A549 (cell line): ENCODE data around the gene BCO2. TPM values are rescaled to one million over a fixed set of nuclear protein-coding genes. Genes with fewer than 3 reads are reported as not detected.

ENCODE experiments used
- ATAC-seq, 2 experiments: fragments of 200-7000 bp in 1 of 2; fragments of >200 bp in 1 of 2; cut with Nextera tagmentation in 1 of 2; cut with Tn5 transposase in 1 of 2; 3 replicates each; pipeline versions ENCODE4 v1.8.0 to v1.9.1; 2018 to 2020; ENCODE audit warnings: mild to moderate bottlenecking in 1 of 2, moderate library complexity in 1 of 2
- CTCF ChIA-PET: fragments of 300-600 bp; sonication (Branson Sonifier 250); formaldehyde crosslinking; extraction: SDS; loops from one replicate; lab custom pipeline; 2021; ENCODE audit warnings: antibody characterized with exemption, inconsistent platforms; lab: Yijun Ruan, JAX
- POLR2A ChIA-PET: fragments of 350-600 bp; formaldehyde crosslinking; extraction: SDS; loops from one replicate; lab custom pipeline; 2021; ENCODE audit warnings: antibody characterized with exemption, inconsistent platforms; lab: Yijun Ruan, JAX
- DNase-seq, 2 experiments: peaks; one replicate each; pipeline versions ENCODE4 v3.0.0 to v3.0.0-alpha.2; 2011 to 2016; ENCODE audit warnings: low read depth in 1 of 2, low spot score in 1 of 2
- FAIRE-seq: peaks from 2 replicates; lab custom pipeline; 2011; peaks lifted over from hg19 to GRCh38; lab: Jason Lieb, UNC
- H3K27ac ChIP-seq, 2 experiments: fragments of >200 bp; sonication (Bioruptor Twin); formaldehyde crosslinking; 3 replicates each; pipeline ENCODE4 v1.5.1; 2016 to 2017
- H3K4me1 ChIP-seq: fragments of >200 bp; sonication (Bioruptor Twin); formaldehyde crosslinking; 3 replicates; pipeline ENCODE4 v1.6.1; 2016
- H3K4me2 ChIP-seq: fragments of >200 bp; sonication (Bioruptor Twin); formaldehyde crosslinking; 3 replicates; pipeline ENCODE4 v1.6.1; 2016
- H3K4me3 ChIP-seq: fragments of >200 bp; sonication (Bioruptor Twin); formaldehyde crosslinking; 3 replicates; pipeline ENCODE4 v1.5.1; 2016
- H3K9me3 ChIP-seq: fragments of >200 bp; sonication (Bioruptor Twin); formaldehyde crosslinking; 3 replicates; pipeline ENCODE4 v1.6.1; 2016
- BHLHE40 ChIP-seq: IDR thresholded peaks from 2 replicates; pipeline ENCODE4 v1.6.1; 2012; ENCODE audit warnings: low read depth, low read length, inconsistent platforms
- CBX2 ChIP-seq: fragments of 200-600 bp; sonication (generic); IDR thresholded peaks from 2 replicates; pipeline ENCODE4 v1.6.1; 2016; ENCODE audit warnings: low read depth, mild to moderate bottlenecking, borderline replicate concordance
- CEBPB ChIP-seq, 2 experiments: fragments of >200 bp in 1 of 2; sonication (Bioruptor Twin) in 1 of 2; formaldehyde crosslinking in 1 of 2; IDR thresholded peaks; 2 replicates each; pipeline ENCODE4 v1.6.1; 2012 to 2016
- E2F6 ChIP-seq: IDR thresholded peaks from 2 replicates; pipeline ENCODE4 v1.6.1; 2012; ENCODE audit warnings: low read depth, borderline replicate concordance
- EHMT2 ChIP-seq: fragments of 200-600 bp; sonication (generic); IDR thresholded peaks from 2 replicates; pipeline ENCODE4 v1.6.1; 2016; ENCODE audit warnings: antibody characterized with exemption, low read depth, mild to moderate bottlenecking, moderate library complexity
- FOSB ChIP-seq: fragments of 250-450 bp; sonication (Bioruptor Pico); IDR thresholded peaks from 2 replicates; pipeline ENCODE4 v1.5.0; 2020; ENCODE audit warnings: mild to moderate bottlenecking, moderate library complexity
- FOSL2 ChIP-seq, 2 experiments: fragments of 450-650 bp in 1 of 2; fragments of >200 bp in 1 of 2; sonication (Bioruptor Twin) in 1 of 2; formaldehyde crosslinking; IDR thresholded peaks; 2 replicates each; pipeline versions ENCODE4 v1.5.0 to v1.6.1; 2016 to 2020; ENCODE audit warnings: mild to moderate bottlenecking in 1 of 2, moderate library complexity in 1 of 2
- GATA3 ChIP-seq: IDR thresholded peaks from 2 replicates; pipeline ENCODE4 v1.6.1; 2012; ENCODE audit warnings: borderline replicate concordance
- HDAC2 ChIP-seq: fragments of 200-600 bp; sonication (generic); IDR thresholded peaks from 2 replicates; pipeline ENCODE4 v1.6.1; 2016
- JUNB ChIP-seq: fragments of >200 bp; sonication (Bioruptor Twin); formaldehyde crosslinking; IDR thresholded peaks from 2 replicates; pipeline ENCODE4 v1.6.1; 2016
- MYC ChIP-seq: IDR thresholded peaks from 2 replicates; pipeline ENCODE4 v1.6.1; 2012; ENCODE audit warnings: mild to moderate bottlenecking, inconsistent platforms, low read length, improper control_type of control experiment, borderline replicate concordance
- NFE2L2 ChIP-seq: fragments of 150-350 bp; conservative IDR thresholded peaks from 2 replicates; pipeline ENCODE4 v1.6.1; 2014; ENCODE audit warnings: low read length
- NPAS2 ChIP-seq: fragments of 250-450 bp; sonication (Bioruptor Pico); IDR thresholded peaks from 2 replicates; pipeline ENCODE4 v1.8.0; 2022; ENCODE audit warnings: mild to moderate bottlenecking, moderate library complexity, borderline replicate concordance
- PBX3 ChIP-seq: IDR thresholded peaks from 2 replicates; pipeline ENCODE4 v1.6.1; 2012
- PHF8 ChIP-seq: fragments of 200-600 bp; sonication (generic); IDR thresholded peaks from 2 replicates; pipeline ENCODE4 v1.6.1; 2016; ENCODE audit warnings: low read depth, mild to moderate bottlenecking, antibody characterized with exemption, moderate library complexity, borderline replicate concordance
- RAD21 ChIP-seq, 2 experiments: fragments of >200 bp in 1 of 2; sonication (Bioruptor Twin) in 1 of 2; formaldehyde crosslinking in 1 of 2; IDR thresholded peaks in 1 of 2; conservative IDR thresholded peaks in 1 of 2; 2 replicates in 1 of 2; 3 replicates in 1 of 2; pipeline ENCODE4 v1.6.1; 2012 to 2018; ENCODE audit warnings: inconsistent platforms in 1 of 2
- RCOR1 ChIP-seq: fragments of 150-350 bp; IDR thresholded peaks from 2 replicates; pipeline ENCODE4 v1.6.1; 2014; ENCODE audit warnings: antibody characterized with exemption, low read length, low read depth
- REST ChIP-seq: fragments of 200-600 bp; sonication (generic); IDR thresholded peaks from 2 replicates; pipeline ENCODE4 v1.6.1; 2016; ENCODE audit warnings: antibody characterized with exemption, mild to moderate bottlenecking, moderate library complexity
- WGBS: methylation state at CpG from one replicate; pipeline ENCODE4 v1.1.6; 2017; ENCODE audit errors: missing lambda C conversion rate; 5-methylcytosine and 5-hydroxymethylcytosine counted together
- polyA plus RNA-seq, 4 experiments: library from polyadenylated mRNA; depleted of rRNA in 3 of 4; stranded (reverse); fragments of >200 nt; fragmentation: RNase III in 1 of 4; extraction: RNeasy Plus Mini Kit Qiagen cat#74134 plus additional on column Dnase treatment in 1 of 4; gene quantifications; 2 replicates in 3 of 4; 3 replicates in 1 of 4; pipeline ENCODE4 v1.2.3, GENCODE V29; 2011 to 2017

The BCO2 gene
- polyA plus RNA-seq, 2 of the 4 experiments (the other 2 are of a cell fraction) = 1.3 to 1.9 TPM

- TF ChIP-seq FOSL2 (IDR thresholded peaks at IDR 0.05) (no peak), FOSL2 (CRISPR knock-in tag; IDR thresholded peaks at IDR 0.05) (0 out of 2 replicates have a peak, but pooled peaks have one; percentile 10), HDAC2 (no peak), EHMT2 (no peak), PHF8 (no peak), CEBPB (IDR thresholded peaks at IDR 0.05) (peak in 1 of 2 experiments; percentile 49; a peak in 2 of 4 replicates)
- WGBS = 49% methylated on average over 8 of the region's 8 CpGs
- Histone ChIP-seq H3K4me3 (no peak overlapping the region), H3K27ac (peak overlapping the region; percentile 61 to 78), H3K4me1 (peaks cover 33% of the 10 kb centered on the region; the same call in 2 of the 3 replicates), H3K4me2 (peak overlapping the region; percentile 47), H3K9me3 (no peaks in the 10 kb centered on the region)
- CTCF ChIA-PET = interaction anchor here (1.6 kb wide), 1 partner anchor 9 kb away, joined by 7 read pairs; the partner anchor contains the start of gene BCO2
- ATAC-seq (no peak), DNase-seq (no peak), FAIRE-seq (no peak)
- POLR2A ChIA-PET = no interaction called here
Measured at GRCh38 chr11:112166562-112166961, 8.8 kb upstream of the BCO2 start.

- DNase-seq = no peak
- POLR2A ChIA-PET = no interaction called here
- H3K4me3 ChIP-seq = no peak within 1 kb of the TSS
- CTCF ChIA-PET = interaction anchor here (1.6 kb wide), 1 partner anchor 8 kb away, joined by 7 read pairs; the partner anchor contains the start of gene BCO2
- 96% methylated on average over 24 of the region's 25 CpGs for WGBS
- no peak for FAIRE-seq
- peak within 1 kb of the TSS; percentile 61 to 78 for H3K27ac ChIP-seq
- TF ChIP-seq REST (no peak), NFE2L2 (no peak), NPAS2 (CRISPR knock-in tag) (no peak), CBX2 (no peak), PBX3 (no peak), FOSB (CRISPR knock-in tag) (no peak), E2F6 (no peak), GATA3 (no peak), MYC (no peak), JUNB (no peak), RAD21 (conservative IDR thresholded peaks at IDR 0.05 in 1 of 2, IDR thresholded peaks at IDR 0.05 in 1 of 2) (no peak), RCOR1 (no peak), BHLHE40 (no peak)
- TF ChIP-seq, all 56 proteins: peak for 0
- no peak for ATAC-seq
- Histone ChIP-seq H3K9me3 (no peaks in the 10 kb centered on the region), H3K4me1 (peaks cover 27% of the 10 kb centered on the region; the same call in 2 of the 3 replicates), H3K4me2 (peak within 1 kb of the TSS; percentile 47)
Measured at GRCh38 chr11:112167145-112167544, 8.2 kb upstream of the BCO2 start, which contains the start of gene TEX12. TSS of gene TEX12 (plus strand) at chr11:112167372. CDS start at chr11:112169269, 1,897 bp downstream.
